K562 (cell line): Measurements from ENCODE around the gene UPP1. TPM values are rescaled to one million over a fixed set of nuclear protein-coding genes. Genes with fewer than 3 reads are reported as not detected.

Experiments used
- CREM ChIP-seq: IDR thresholded peaks from 2 replicates; pipeline ENCODE4 v1.6.1; 2014; ENCODE audit warnings: antibody characterized with exemption, low read depth
- GTF2A2 ChIP-seq: IDR thresholded peaks from 2 replicates; pipeline ENCODE4 v1.6.1; 2016; ENCODE audit warnings: mild to moderate bottlenecking, missing genetic modification characterization, missing compliant biosample characterization
- HNRNPUL1 ChIP-seq: fragments of 200-400 bp; formaldehyde crosslinking; IDR thresholded peaks from 2 replicates; pipeline ENCODE4 v1.6.1; 2017; ENCODE audit warnings: low read length
- JUN ChIP-seq, 2 experiments: sonication (generic) in 1 of 2; formaldehyde crosslinking in 1 of 2; IDR thresholded peaks; 2 replicates each; pipeline versions ENCODE4 v1.6.1 to v1.8.0; 2012 to 2022; ENCODE audit warnings: borderline replicate concordance in 2 of 2, mild to moderate bottlenecking in 2 of 2, improper control_type of control experiment in 1 of 2, low read depth in 1 of 2, low read length in 1 of 2, missing genetic modification reagents in 1 of 2
- JUND ChIP-seq, 2 experiments: IDR thresholded peaks; 2 replicates in 1 of 2; 3 replicates in 1 of 2; pipeline ENCODE4 v1.6.1; 2011; ENCODE audit warnings: borderline replicate concordance in 2 of 2, low read depth in 2 of 2, low read length in 2 of 2, improper control_type of control experiment in 1 of 2, missing biosample characterization in 1 of 2, missing genetic modification characterization in 1 of 2, missing genetic modification reagents in 1 of 2
- NFXL1 ChIP-seq: fragments of 450-650 bp; formaldehyde crosslinking; IDR thresholded peaks from 2 replicates; pipeline ENCODE4 v1.4.0; 2021; ENCODE audit warnings: mild to moderate bottlenecking
- PHTF2 ChIP-seq: fragments of 250-450 bp; sonication (Bioruptor Pico); IDR thresholded peaks from 2 replicates; pipeline ENCODE4 v1.5.0; 2021; ENCODE audit warnings: mild to moderate bottlenecking
- PRMT5 ChIP-seq: sonication (generic); formaldehyde crosslinking; IDR thresholded peaks from 2 replicates; pipeline ENCODE4 v1.5.0; 2020; ENCODE audit warnings: missing genetic modification reagents
- TSC22D4 ChIP-seq: fragments of 450-650 bp; IDR thresholded peaks from 2 replicates; pipeline ENCODE4 v1.6.1; 2016; ENCODE audit warnings: missing genetic modification characterization, missing biosample characterization, control low read depth
- TSHZ1 ChIP-seq: fragments of 250-450 bp; sonication (Bioruptor Pico); IDR thresholded peaks from 2 replicates; pipeline ENCODE4 v1.4.0; 2020; ENCODE audit warnings: mild to moderate bottlenecking, moderate library complexity
- U2AF1 ChIP-seq: fragments of 200-400 bp; formaldehyde crosslinking; optimal IDR thresholded peaks from 2 replicates; pipeline ENCODE3; 2017; ENCODE audit warnings: mild to moderate bottlenecking, low read depth, low read length, moderate library complexity
- XRCC5 ChIP-seq: fragments of 200-400 bp; formaldehyde crosslinking; IDR thresholded peaks from 2 replicates; pipeline ENCODE4 v1.6.1; 2017; ENCODE audit warnings: low read depth, mild to moderate bottlenecking, low read length
- ZNF318 ChIP-seq, 2 experiments: fragments of 450-650 bp; IDR thresholded peaks; 2 replicates each; pipeline ENCODE4 v1.6.1; 2016; ENCODE audit warnings: mild to moderate bottlenecking in 2 of 2, borderline replicate concordance in 1 of 2, low read depth in 1 of 2, moderate library complexity in 1 of 2
- ZNF41 ChIP-seq: fragments of 250-450 bp; sonication (Bioruptor Pico); conservative IDR thresholded peaks from 2 replicates; pipeline ENCODE4 v1.4.0; 2020; ENCODE audit warnings: mild to moderate bottlenecking
- ZNF583 ChIP-seq: fragments of 250-450 bp; sonication (Bioruptor Pico); IDR thresholded peaks from 2 replicates; pipeline ENCODE4 v1.4.0; 2020
- ZNF707 ChIP-seq: fragments of 250-450 bp; sonication (Bioruptor Pico); conservative IDR thresholded peaks from 2 replicates; pipeline ENCODE4 v1.8.0; 2022; ENCODE audit warnings: inconsistent platforms, mild to moderate bottlenecking, moderate library complexity
- polyA plus RNA-seq, 8 experiments: library from polyadenylated mRNA; depleted of rRNA in 4 of 8; stranded (reverse) in 5 of 8; unstranded in 3 of 8; fragments of >200 nt; fragmentation: Nextera tagmentation in 2 of 8; fragmentation: Illumina TruSeq in 1 of 8; extraction: Ambion mirVana in 2 of 8; extraction: Trizol in 1 of 8; gene quantifications; 2 replicates each; pipeline versions ENCODE4 v1.2.1 to v1.2.3, GENCODE V29; 2011 to 2014; ENCODE audit warnings: inconsistent platforms in 1 of 8, missing spikeins in 1 of 8
- total RNA-seq, 7 experiments: library from RNA; depleted of rRNA in 6 of 7; stranded (reverse); fragments of >200 nt in 6 of 7; fragmentation: Illumina TruSeq in 2 of 7; extraction: Trizol in 2 of 7; gene quantifications; 2 replicates each; pipeline versions ENCODE4 v1.2.1 to v1.2.3, GENCODE V29; 2011 to 2021; ENCODE audit warnings: low replicate concordance in 1 of 7

UPP1 gene
- total and polyA plus RNA-seq, 9 of the 15 experiments (the other 6 are each of a cell fraction or from before 2014, with no cell fraction given), result 0.38 to 2.4 (median 0.61) TPM

GRCh38 chr7:48084727-48085432 lies 4.2 kb upstream of the UPP1 start (continued):
- TF ChIP-seq ZNF583 (CRISPR knock-in tag) (no peak), NFXL1 (CRISPR knock-in tag) (no peak), ZNF41 (no peak), HNRNPUL1 (no peak), PRMT5 (CRISPR knock-in tag) (no peak), ZNF707 (no peak), JUND (IDR thresholded peaks at IDR 0.05; ENCODE audit: borderline replicate concordance, low read depth, low read length) (peak; percentile 99), JUND (tag; IDR thresholded peaks at IDR 0.05; ENCODE audit: borderline replicate concordance, low read depth, low read length) (peak; percentile 97), CREM (peak; percentile 56; the same call in 1 of the 2 replicates), ZNF318 (IDR thresholded peaks at IDR 0.05; ENCODE audit: borderline replicate concordance in 1 of 2, low read depth in 1 of 2) (0 out of 4 replicates have a peak, but pooled peaks of 1 of the 2 experiments have one; percentile 56), XRCC5 (no peak), U2AF1 (no peak), JUN (IDR thresholded peaks at IDR 0.05; ENCODE audit: borderline replicate concordance, low read depth, low read length) (peak; percentile 97), JUN (CRISPR knock-in tag; IDR thresholded peaks at IDR 0.05; ENCODE audit: borderline replicate concordance) (no peak), PHTF2 (no peak), TSHZ1 (CRISPR knock-in tag) (no peak), TSC22D4 (tag) (no peak), GTF2A2 (no peak)
